Loucy (cell line): ENCODE results near the gene PIN1.

Experiments
- CTCF ChIP-seq: fragments of 200-600 bp; sonication (generic); conservative IDR thresholded peaks from 2 replicates; pipeline ENCODE4 v1.5.1; 2014; ENCODE audit warnings: mild to moderate bottlenecking, antibody characterized with exemption, low read length
- EZH2phosphoT487 ChIP-seq: fragments of 200-600 bp; IDR thresholded peaks from 2 replicates; pipeline ENCODE4 v1.6.1; 2018; ENCODE audit warnings: antibody characterized with exemption, mild to moderate bottlenecking, moderate library complexity, borderline replicate concordance

- no peak for TF ChIP-seq CTCF
- TF ChIP-seq EZH2phosphoT487: no peak
Observed at GRCh38 chr19:9818734-9819595, 16.2 kb upstream of the PIN1 start, which contains the start of gene FBXL12.
